Caco-2 (cell line): Measurements from ENCODE around the gene DUSP23. TPM values are rescaled to one million over a fixed set of nuclear protein-coding genes. Genes with fewer than 3 reads are reported as not detected.

Source experiments
- BruUV-seq: library from RNA; stranded (reverse); fragments of 400-500 nt; replicated peaks from 2 replicates; lab custom pipeline; 2021; lab: Mats Ljungman, UMichigan
- CTCF ChIA-PET: fragments of 300-600 bp; sonication (Branson Sonifier 250); formaldehyde crosslinking; loops from one replicate; lab custom pipeline; 2022; ENCODE audit warnings: antibody characterized with exemption; lab: Charles Lee
- POLR2A ChIA-PET: fragments of 300-600 bp; sonication (Branson Sonifier 250); formaldehyde crosslinking; loops from one replicate; lab custom pipeline; 2022; ENCODE audit warnings: antibody characterized with exemption; lab: Charles Lee
- DNase-seq, 2 experiments: peaks; one replicate each; pipeline versions ENCODE4 v3.0.0 to v3.0.0-alpha.2; 2020 to 2022
- H3K27me3 ChIP-seq: replicated peaks from 2 replicates; pipeline ENCODE4 v1.6.0; 2011; ENCODE audit warnings: low read length; ENCODE audit not compliant: control insufficient read depth, insufficient read depth
- H3K36me3 ChIP-seq: 2 replicates; pipeline ENCODE4 v1.5.1; 2011; ENCODE audit warnings: low read length; ENCODE audit not compliant: control insufficient read depth, insufficient read depth
- H3K4me1 ChIP-seq: fragments of 250-450 bp; sonication (Bioruptor Pico); 2 replicates; pipeline ENCODE4 v1.5.1; 2020; ENCODE audit warnings: mild to moderate bottlenecking
- H3K4me3 ChIP-seq: 2 replicates; pipeline ENCODE4 v1.5.1; 2011; ENCODE audit warnings: low read depth, mild to moderate bottlenecking, control low read depth, low read length
- H3K9me3 ChIP-seq: fragments of 250-450 bp; sonication (Bioruptor Pico); 2 replicates; pipeline ENCODE4 v1.5.1; 2020; ENCODE audit warnings: mild to moderate bottlenecking, moderate library complexity
- H3K27ac Mint-ChIP-seq: one replicate; pipeline ENCODE4 v1.8.0; 2022; ENCODE audit warnings: mixed read lengths; ENCODE audit not compliant: unreplicated experiment
- H3K27me3 Mint-ChIP-seq: one replicate; pipeline ENCODE4 v1.8.0; 2022; ENCODE audit warnings: mixed read lengths; ENCODE audit not compliant: insufficient read depth, unreplicated experiment
- H3K36me3 Mint-ChIP-seq: one replicate; pipeline ENCODE4 v1.8.0; 2022; ENCODE audit warnings: mild to moderate bottlenecking, mixed read lengths; ENCODE audit not compliant: insufficient read depth, unreplicated experiment
- H3K4me1 Mint-ChIP-seq: one replicate; pipeline ENCODE4 v1.8.0; 2022; ENCODE audit warnings: low read depth, mixed read lengths; ENCODE audit not compliant: unreplicated experiment
- H3K4me3 Mint-ChIP-seq: one replicate; pipeline ENCODE4 v1.8.0; 2022; ENCODE audit warnings: mild to moderate bottlenecking, moderate library complexity, mixed read lengths; ENCODE audit not compliant: unreplicated experiment
- H3K9me3 Mint-ChIP-seq: one replicate; pipeline ENCODE4 v1.8.0; 2022; ENCODE audit warnings: mixed read lengths; ENCODE audit not compliant: unreplicated experiment
- CTCF ChIP-seq, 2 experiments: fragments of 200-600 bp in 1 of 2; IDR thresholded peaks; 1 replicate in 1 of 2; 2 replicates in 1 of 2; pipeline versions ENCODE4 v1.5.1 to v1.8.0; 2011 to 2022; ENCODE audit warnings: antibody characterized with exemption in 1 of 2, control low read depth in 1 of 2, inconsistent platforms in 1 of 2, low read depth in 1 of 2, low read length in 1 of 2, mild to moderate bottlenecking in 1 of 2, moderate library complexity in 1 of 2; ENCODE audit not compliant: insufficient read depth in 1 of 2, severe bottlenecking in 1 of 2, unreplicated experiment in 1 of 2
- intact Hi-C: fragments of 100-400 bp; cut with micrococcal nuclease; formaldehyde crosslinking; loops from one replicate; pipeline ENCODE4 v1.10.0; 2022; ENCODE audit not compliant: unreplicated experiment
- total RNA-seq: library from RNA; stranded (reverse); gene quantifications from 2 replicates; pipeline ENCODE4 v1.2.3, GENCODE V29; 2022

DUSP23 gene
- total RNA-seq, 1 experiment from 2014 or later: 44.5 TPM

- no TSS peak for BruUV-seq
- DNase-seq: no peak
- no peak overlapping the region for H3K4me3 Mint-ChIP-seq
- Histone ChIP-seq H3K4me3 (no peak overlapping the region), H3K4me1 (no peaks in the 10 kb centered on the region), H3K36me3 (no peaks in the 10 kb centered on the region), H3K27me3 (no peaks in the 10 kb centered on the region), H3K9me3 (no peaks in the 10 kb centered on the region)
- ChIA-PET POLR2A (no interaction called here), CTCF (no interaction called here)
- intact Hi-C loops: no loop called here
- H3K36me3 Mint-ChIP-seq: no peaks in the 10 kb centered on the region
- no peak for TF ChIP-seq CTCF (IDR thresholded peaks at IDR 0.05; ENCODE audit: insufficient read depth in 1 of 2, low read depth in 1 of 2, low read length in 1 of 2, severe bottlenecking in 1 of 2, unreplicated experiment in 1 of 2)
- no peak overlapping the region for H3K27ac Mint-ChIP-seq
- H3K27me3 Mint-ChIP-seq: no peaks in the 10 kb centered on the region
- no peaks in the 10 kb centered on the region for H3K9me3 Mint-ChIP-seq
- H3K4me1 Mint-ChIP-seq: no peaks in the 10 kb centered on the region
Observed at GRCh38 chr1:159756397-159756796, 24.4 kb upstream of the DUSP23 start.

- no peak overlapping the region for H3K27ac Mint-ChIP-seq
Observed at GRCh38 chr1:159763686-159764085, 17.1 kb upstream of the DUSP23 start.

GRCh38 chr1:159765806-159766205 lies 15.0 kb upstream of the DUSP23 start:
- no peaks in the 10 kb centered on the region for H3K9me3 Mint-ChIP-seq
- no peak for TF ChIP-seq CTCF (IDR thresholded peaks at IDR 0.05; ENCODE audit: insufficient read depth in 1 of 2, low read depth in 1 of 2, low read length in 1 of 2, severe bottlenecking in 1 of 2, unreplicated experiment in 1 of 2)
- DNase-seq: no peak
- Histone ChIP-seq H3K4me1 (no peaks in the 10 kb centered on the region), H3K9me3 (no peaks in the 10 kb centered on the region), H3K4me3 (no peak overlapping the region), H3K36me3 (no peaks in the 10 kb centered on the region), H3K27me3 (no peaks in the 10 kb centered on the region)
- H3K36me3 Mint-ChIP-seq: no peaks in the 10 kb centered on the region
- CTCF ChIA-PET: no interaction called here
- no peak overlapping the region for H3K4me3 Mint-ChIP-seq
- no peak overlapping the region for H3K27ac Mint-ChIP-seq
- BruUV-seq: no TSS peak
- peaks cover 3% of the 10 kb centered on the region for H3K27me3 Mint-ChIP-seq
- H3K4me1 Mint-ChIP-seq: no peaks in the 10 kb centered on the region
- intact Hi-C loops: no loop called here
- POLR2A ChIA-PET: no interaction called here

More at GRCh38 chr1:159763686-159764085, 17.1 kb upstream of the DUSP23 start:
- BruUV-seq: no TSS peak
- CTCF ChIA-PET: no interaction called here
- H3K27me3 Mint-ChIP-seq: peaks cover 3% of the 10 kb centered on the region
- intact Hi-C loops: no loop called here
- no peaks in the 10 kb centered on the region for H3K36me3 Mint-ChIP-seq
- no peak overlapping the region for H3K4me3 Mint-ChIP-seq
- no peaks in the 10 kb centered on the region for H3K4me1 ChIP-seq
- no peaks in the 10 kb centered on the region for H3K36me3 ChIP-seq
- no peak for DNase-seq
- no peaks in the 10 kb centered on the region for H3K27me3 ChIP-seq
- no peaks in the 10 kb centered on the region for H3K4me1 Mint-ChIP-seq
- no peaks in the 10 kb centered on the region for H3K9me3 ChIP-seq
- H3K4me3 ChIP-seq: no peak overlapping the region
- TF ChIP-seq CTCF (IDR thresholded peaks at IDR 0.05; ENCODE audit: insufficient read depth in 1 of 2, low read depth in 1 of 2, low read length in 1 of 2, severe bottlenecking in 1 of 2, unreplicated experiment in 1 of 2): no peak
- POLR2A ChIA-PET: no interaction called here
- H3K9me3 Mint-ChIP-seq: no peaks in the 10 kb centered on the region
